Activated CD4-positive, alpha-beta T cell treated with anti-CD3 and anti-CD28 coated beads for 36 hours (primary cell): ENCODE data around the gene SH3BGR. TPM values are rescaled to one million over a fixed set of nuclear protein-coding genes. Genes with fewer than 3 reads are reported as not detected.
"Not testable (repeated sequence)": the region's sequence is repeated elsewhere in the genome, so short reads cannot be mapped to it uniquely, and the experiment has no call there.

Experiments
- ATAC-seq: fragments of 200-7000 bp; cut with Tn5 transposase; one replicate; pipeline ENCODE4 v1.10.0; 2021; ENCODE audit warnings: mild to moderate bottlenecking, moderate library complexity
- CTCF ChIA-PET: fragments of 350-600 bp; sonication (Branson Sonifier 250); formaldehyde crosslinking; loops from one replicate; lab custom pipeline; 2021; ENCODE audit warnings: antibody characterized with exemption; lab: Charles Lee
- POLR2A ChIA-PET: fragments of 350-600 bp; sonication (Branson Sonifier 250); formaldehyde crosslinking; loops from one replicate; lab custom pipeline; 2021; ENCODE audit warnings: antibody characterized with exemption, inconsistent platforms; lab: Charles Lee
- DNase-seq: peaks from one replicate; pipeline ENCODE4 v3.0.0-alpha.2; 2020
- H3K27ac Mint-ChIP-seq: one replicate; pipeline ENCODE4 v1.8.0; 2021; ENCODE audit warnings: mixed read lengths
- H3K27me3 Mint-ChIP-seq: one replicate; pipeline ENCODE4 v1.8.0; 2021; ENCODE audit warnings: mixed read lengths
- H3K36me3 Mint-ChIP-seq: one replicate; pipeline ENCODE4 v1.8.0; 2021; ENCODE audit warnings: low read depth, mixed read lengths
- H3K4me1 Mint-ChIP-seq: one replicate; pipeline ENCODE4 v1.8.0; 2021; ENCODE audit warnings: mixed read lengths
- H3K4me3 Mint-ChIP-seq: one replicate; pipeline ENCODE4 v1.8.0; 2021; ENCODE audit warnings: mild to moderate bottlenecking, moderate library complexity, mixed read lengths
- H3K9me3 Mint-ChIP-seq: one replicate; pipeline ENCODE4 v1.8.0; 2021; ENCODE audit warnings: low read depth, mixed read lengths
- intact Hi-C, 2 experiments: fragments of 100-400 bp; cut with DNase I in 1 of 2; cut with micrococcal nuclease in 1 of 2; formaldehyde crosslinking; loops; one replicate each; pipeline versions ENCODE4 v1.14.2 to v1.15.1; 2022 to 2024; cut with DNase I, micrococcal nuclease
- total RNA-seq, 2 experiments: library from RNA; stranded (reverse); gene quantifications; one replicate each; pipeline ENCODE4 v1.2.3, GENCODE V29; 2021

SH3BGR gene
- 1 to 10 TPM; 2.7 to 3.9 TPM for total RNA-seq

- POLR2A ChIA-PET: no interaction called here
- no peak within 1 kb of the TSS for H3K27ac Mint-ChIP-seq
- intact Hi-C loops: no loop called here
Measured at GRCh38 chr21:39451332-39452206, at the start of gene SH3BGR. Gene SH3BGR (plus strand): TSS chr21:39451970. CDS start chr21:39452097, 127 bp downstream.

GRCh38 chr21:39406065-39406464 lies 45.7 kb upstream of the SH3BGR start:
- ChIA-PET POLR2A (no interaction called here), CTCF (interaction anchor here (0.6 kb wide), 1 partner anchor 58 kb away, joined by 3 read pairs; no protein-coding TSS in a partner anchor)
- Mint-ChIP-seq H3K27me3 (no peaks in the 10 kb centered on the region), H3K27ac (no peak overlapping the region), H3K9me3 (peaks cover 5% of the 10 kb centered on the region), H3K36me3 (peaks cover 19% of the 10 kb centered on the region), H3K4me3 (no peak overlapping the region), H3K4me1 (no peaks in the 10 kb centered on the region)
- intact Hi-C loops: no loop called here
- ATAC-seq (no peak), DNase-seq (no peak)

More at GRCh38 chr21:39451332-39452206, at the start of gene SH3BGR:
- H3K9me3 Mint-ChIP-seq: no peaks in the 10 kb centered on the region
- CTCF ChIA-PET: no interaction called here
- DNase-seq (no peak), ATAC-seq (no peak)
- H3K27me3 Mint-ChIP-seq: no peaks in the 10 kb centered on the region
- H3K4me1 Mint-ChIP-seq: peaks cover 3% of the 10 kb centered on the region
- H3K36me3 Mint-ChIP-seq: no peaks in the 10 kb centered on the region
- no peak within 1 kb of the TSS for H3K4me3 Mint-ChIP-seq

GRCh38 chr21:39419204-39419603 lies 32.6 kb upstream of the SH3BGR start:
- CTCF ChIA-PET: interaction anchor here (1.2 kb wide), 1 partner anchor 11 kb away, joined by 3 read pairs; no protein-coding TSS in a partner anchor
- intact Hi-C loops, DNase-seq, H3K27ac Mint-ChIP-seq, H3K4me1 Mint-ChIP-seq, H3K9me3 Mint-ChIP-seq, ATAC-seq, H3K4me3 Mint-ChIP-seq, H3K27me3 Mint-ChIP-seq, H3K36me3 Mint-ChIP-seq, POLR2A ChIA-PET: not testable (repeated sequence)

GRCh38 chr21:39422527-39423241 lies 29.1 kb upstream of the SH3BGR start:
- Mint-ChIP-seq H3K36me3 (no peaks in the 10 kb centered on the region), H3K9me3 (no peaks in the 10 kb centered on the region), H3K4me3 (no peak overlapping the region), H3K27me3 (no peaks in the 10 kb centered on the region), H3K27ac (no peak overlapping the region), H3K4me1 (no peaks in the 10 kb centered on the region)
- intact Hi-C loops: no loop called here
- no peak for DNase-seq
- ChIA-PET POLR2A (interaction anchor here (0.5 kb wide), 1 partner anchor 170 kb away, joined by 3 read pairs; no protein-coding TSS in a partner anchor), CTCF (interaction anchor here (1.2 kb wide), 1 partner anchor 191 kb away, joined by 3 read pairs; no protein-coding TSS in a partner anchor)
- no peak for ATAC-seq

GRCh38 chr21:39429445-39429844 lies 22.3 kb upstream of the SH3BGR start:
- ChIA-PET POLR2A (no interaction called here), CTCF (interaction anchor here (1.4 kb wide), 1 partner anchor 12 kb away, joined by 5 read pairs; no protein-coding TSS in a partner anchor)
- peaks cover 3% of the 10 kb centered on the region for H3K27me3 Mint-ChIP-seq
- H3K9me3 Mint-ChIP-seq: no peaks in the 10 kb centered on the region
- H3K27ac Mint-ChIP-seq: no peak overlapping the region
- intact Hi-C loops: no loop called here
- no peak overlapping the region for H3K4me3 Mint-ChIP-seq
- ATAC-seq (no peak), DNase-seq (no peak)
- H3K4me1 Mint-ChIP-seq: no peaks in the 10 kb centered on the region
- H3K36me3 Mint-ChIP-seq: no peaks in the 10 kb centered on the region

GRCh38 chr21:39430016-39430415 lies 21.8 kb upstream of the SH3BGR start:
- H3K27me3 Mint-ChIP-seq: peaks cover 3% of the 10 kb centered on the region
- intact Hi-C loops: no loop called here
- no peaks in the 10 kb centered on the region for H3K9me3 Mint-ChIP-seq
- ATAC-seq (no peak), DNase-seq (no peak)
- no peak overlapping the region for H3K4me3 Mint-ChIP-seq
- H3K27ac Mint-ChIP-seq: no peak overlapping the region
- no peaks in the 10 kb centered on the region for H3K36me3 Mint-ChIP-seq
- POLR2A ChIA-PET: no interaction called here
- no peaks in the 10 kb centered on the region for H3K4me1 Mint-ChIP-seq
- CTCF ChIA-PET: interaction anchor here (1.1 to 1.4 kb wide), 2 partner anchors 9 to 11 kb away, joined by 3 to 5 read pairs; no protein-coding TSS in a partner anchor

GRCh38 chr21:39430457-39430856 lies 21.3 kb upstream of the SH3BGR start:
- H3K36me3 Mint-ChIP-seq: no peaks in the 10 kb centered on the region
- ChIA-PET POLR2A (no interaction called here), CTCF (interaction anchor here (1.1 to 1.4 kb wide), 2 partner anchors 10 to 11 kb away, joined by 3 to 5 read pairs; no protein-coding TSS in a partner anchor)
- intact Hi-C loops: no loop called here
- H3K4me1 Mint-ChIP-seq: no peaks in the 10 kb centered on the region
- H3K4me3 Mint-ChIP-seq: no peak overlapping the region
- ATAC-seq (no peak), DNase-seq (no peak)
- H3K27me3 Mint-ChIP-seq: peaks cover 3% of the 10 kb centered on the region
- no peaks in the 10 kb centered on the region for H3K9me3 Mint-ChIP-seq
- no peak overlapping the region for H3K27ac Mint-ChIP-seq

GRCh38 chr21:39430954-39431353 lies 20.8 kb upstream of the SH3BGR start:
- Mint-ChIP-seq H3K36me3 (no peaks in the 10 kb centered on the region), H3K4me1 (no peaks in the 10 kb centered on the region), H3K9me3 (no peaks in the 10 kb centered on the region), H3K4me3 (no peak overlapping the region), H3K27me3 (peaks cover 3% of the 10 kb centered on the region), H3K27ac (no peak overlapping the region)
- ChIA-PET CTCF (interaction anchor here (1.1 to 1.4 kb wide), 2 partner anchors 10 to 11 kb away, joined by 3 to 5 read pairs; no protein-coding TSS in a partner anchor), POLR2A (no interaction called here)
- ATAC-seq (no peak), DNase-seq (no peak)
- intact Hi-C loops: no loop called here

- Mint-ChIP-seq H3K9me3 (no peaks in the 10 kb centered on the region), H3K27me3 (peaks cover 7% of the 10 kb centered on the region), H3K4me1 (no peaks in the 10 kb centered on the region), H3K4me3 (no peak overlapping the region), H3K27ac (no peak overlapping the region), H3K36me3 (no peaks in the 10 kb centered on the region)
- ChIA-PET POLR2A (no interaction called here), CTCF (no interaction called here)
- no peak for DNase-seq
- ATAC-seq: no peak
- intact Hi-C loops: no loop called here
Measured at GRCh38 chr21:39434950-39435349, 16.8 kb upstream of the SH3BGR start.

GRCh38 chr21:39439232-39439631 lies 12.5 kb upstream of the SH3BGR start:
- DNase-seq: no peak
- ATAC-seq: no peak
- H3K9me3 Mint-ChIP-seq: no peaks in the 10 kb centered on the region
- no peaks in the 10 kb centered on the region for H3K4me1 Mint-ChIP-seq
- POLR2A ChIA-PET: no interaction called here
- no peak overlapping the region for H3K27ac Mint-ChIP-seq
- CTCF ChIA-PET: interaction anchor here (0.6 to 0.7 kb wide), 2 partner anchors 256 to 389 kb away, joined by 3 read pairs; no protein-coding TSS in a partner anchor
- H3K4me3 Mint-ChIP-seq: no peak overlapping the region
- peaks cover 10% of the 10 kb centered on the region for H3K27me3 Mint-ChIP-seq
- H3K36me3 Mint-ChIP-seq: no peaks in the 10 kb centered on the region
- intact Hi-C loops: no loop called here
